HUDEP-2 (cell line): ENCODE data around the gene LMX1B.
A peak's percentile ranks its signal among the peaks of the same experiment; 100 is the strongest.

Source experiments
- DNase-seq, 76 experiments: peaks; one replicate each; lab custom pipeline; 2025; ENCODE audit not compliant: unreplicated experiment in 76 of 76; lab: John Stamatoyannopoulos, UW

LMX1B gene

DNA sequence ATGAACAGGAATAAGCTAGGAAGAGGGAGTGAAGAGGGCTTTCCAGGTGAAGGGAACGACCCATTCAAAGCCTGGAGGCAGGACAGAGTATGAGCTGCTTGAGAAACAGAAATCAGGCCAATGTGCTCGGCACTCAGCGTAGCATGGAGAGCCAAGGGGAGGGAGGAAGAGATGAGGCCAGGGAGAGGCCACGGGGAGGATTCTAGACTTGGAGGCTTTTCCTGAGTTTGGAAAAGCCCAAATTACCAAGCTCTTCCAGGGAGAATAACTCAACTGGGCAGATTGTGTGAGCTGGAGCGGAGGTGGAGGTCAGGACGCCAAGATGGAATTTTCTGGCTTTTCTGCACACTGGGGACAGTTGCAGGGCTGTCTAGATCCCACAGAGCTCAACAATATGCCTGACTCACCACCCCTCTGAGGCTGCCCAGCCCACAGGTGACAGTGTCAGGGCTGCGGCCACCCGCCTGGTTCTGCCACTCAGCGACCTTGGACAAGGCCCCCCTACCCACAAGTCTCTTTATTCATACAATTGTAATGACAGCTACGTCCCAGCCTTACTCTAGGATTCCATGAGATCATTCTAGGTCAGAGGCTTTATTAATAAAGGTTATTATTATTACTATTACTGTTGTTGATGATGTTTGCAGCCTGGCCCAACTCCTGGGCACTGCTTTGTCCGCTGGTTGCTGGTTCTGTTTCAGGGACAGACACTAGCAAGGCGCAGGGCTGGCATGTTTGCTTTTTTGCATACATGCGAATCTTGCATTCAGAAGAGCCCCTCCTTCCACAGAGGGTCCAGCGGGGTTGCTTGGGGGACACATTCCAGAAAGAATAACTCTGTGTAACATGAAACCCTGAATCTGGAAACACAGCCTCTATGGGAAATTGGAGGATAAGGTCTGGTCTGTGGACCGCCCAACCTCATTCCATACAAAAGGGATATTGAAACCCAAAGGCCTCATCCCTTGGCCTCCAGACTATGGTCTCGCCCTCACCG is 9.4 kb upstream of the LMX1B start:
- DNase-seq, result no peak

DNA sequence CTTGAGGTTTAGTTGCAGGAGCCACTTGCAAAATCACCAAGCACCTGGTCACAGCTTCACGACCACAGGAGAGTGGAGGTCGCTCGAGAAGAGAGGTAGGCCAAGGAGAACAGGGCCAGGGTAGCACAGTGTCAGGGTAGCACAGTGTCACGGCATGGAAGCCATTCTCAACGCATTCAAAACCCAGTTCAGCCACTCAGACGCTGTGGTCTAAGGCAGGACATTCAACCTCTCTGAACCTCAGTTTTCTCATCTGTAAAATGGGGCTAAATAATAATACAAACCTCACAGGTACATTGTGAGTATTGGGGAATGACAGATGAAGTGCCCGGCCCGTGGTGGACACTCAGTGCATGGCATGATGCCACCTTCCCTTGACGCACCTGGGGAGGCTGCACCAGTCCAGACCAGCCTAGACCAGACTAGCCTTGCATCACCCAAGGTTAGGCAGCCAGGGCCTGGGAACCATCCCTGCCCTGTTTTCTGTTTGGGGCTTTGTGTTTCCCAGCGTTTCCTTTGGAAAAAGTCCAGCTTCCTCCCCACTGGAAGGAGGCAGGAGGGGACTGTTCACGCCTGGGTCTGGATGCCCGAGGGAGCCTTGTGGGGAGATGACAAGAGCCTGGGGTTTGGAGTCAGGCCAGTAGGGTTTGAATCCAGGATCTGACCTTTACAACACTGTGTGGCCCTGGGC is 7.8 kb upstream of the LMX1B start:
- DNase-seq, result no peak

DNA sequence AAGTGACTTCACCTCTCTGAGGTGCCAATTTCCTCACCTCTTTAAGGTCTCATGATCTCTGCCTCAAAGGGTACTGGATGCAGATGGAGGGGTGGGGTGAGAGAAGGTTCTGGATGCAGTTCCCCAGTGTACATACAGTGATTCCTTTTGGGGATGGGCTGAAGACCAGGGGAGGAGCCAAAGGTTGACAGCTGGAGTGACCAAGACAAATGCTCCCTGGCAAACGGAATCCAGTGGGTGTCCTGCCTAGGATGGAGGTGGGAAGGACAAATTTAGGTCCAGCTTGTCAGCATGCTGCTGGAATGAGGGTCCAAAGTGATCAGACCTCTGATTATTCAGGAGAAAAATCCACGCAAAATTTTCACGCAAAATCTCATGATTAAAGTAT is 7.3 kb upstream of the LMX1B start:
- DNase-seq, result no peak

DNA sequence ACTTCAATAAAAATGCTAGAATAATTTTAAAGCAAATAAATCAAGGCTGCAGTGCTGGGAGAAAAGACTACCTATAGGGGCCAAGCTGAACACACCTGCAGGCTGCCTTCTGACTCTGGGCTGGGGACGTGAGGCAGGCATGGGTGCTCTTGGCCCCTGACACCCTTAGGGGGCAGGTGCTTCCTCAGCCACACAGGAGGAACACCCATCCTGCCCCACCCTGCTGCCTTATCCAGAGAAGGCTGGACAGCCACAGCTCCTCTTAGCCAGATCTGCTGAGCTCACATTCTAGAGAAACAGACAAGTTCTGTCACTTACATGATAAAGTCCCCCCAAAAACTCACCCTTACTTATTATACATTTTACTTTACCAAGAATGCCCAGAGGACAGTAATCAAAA is 6.6 kb upstream of the LMX1B start:
- DNase-seq, result no peak

DNA sequence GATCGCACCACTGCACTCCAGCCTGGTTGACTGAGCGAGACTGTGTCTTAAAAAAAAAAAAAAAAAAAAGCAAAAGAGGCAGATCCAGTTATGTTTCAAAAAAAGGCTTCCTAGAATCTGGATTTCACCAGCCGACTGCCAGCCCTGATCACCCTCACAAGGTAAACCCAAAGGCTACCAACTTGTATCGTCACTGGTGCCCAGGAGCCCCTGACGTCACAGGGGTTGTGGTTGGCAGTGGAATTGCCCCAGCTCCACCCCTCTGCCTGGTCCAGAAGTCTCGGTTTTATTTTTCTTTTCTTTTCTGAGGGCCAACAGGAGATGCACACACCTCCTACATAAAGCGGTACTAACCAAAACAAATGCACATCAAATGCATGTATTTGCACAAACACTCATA is 6.0 kb upstream of the LMX1B start:
- DNase-seq, result no peak

DNA sequence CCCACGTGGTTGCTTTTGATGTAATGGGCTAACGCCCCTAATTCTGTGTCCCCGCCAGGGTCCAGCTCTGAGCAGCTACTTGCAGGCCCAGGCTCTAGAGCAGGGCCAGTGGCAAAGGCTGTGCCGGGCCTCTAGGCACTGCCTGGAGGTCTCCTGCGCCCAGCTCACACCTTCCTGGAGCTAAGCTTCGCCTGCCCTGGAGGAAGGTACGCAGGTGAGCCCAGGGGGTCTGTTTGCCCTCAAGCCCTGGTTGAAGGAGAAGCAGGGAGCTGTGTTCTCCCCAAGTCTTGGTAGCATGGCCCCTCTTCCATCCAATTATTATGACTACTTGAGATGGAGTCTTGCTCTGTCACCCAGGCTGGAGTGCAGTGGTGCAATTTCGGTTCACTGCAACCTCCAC is 5.2 kb upstream of the LMX1B start:
- DNase-seq, result no peak

DNA sequence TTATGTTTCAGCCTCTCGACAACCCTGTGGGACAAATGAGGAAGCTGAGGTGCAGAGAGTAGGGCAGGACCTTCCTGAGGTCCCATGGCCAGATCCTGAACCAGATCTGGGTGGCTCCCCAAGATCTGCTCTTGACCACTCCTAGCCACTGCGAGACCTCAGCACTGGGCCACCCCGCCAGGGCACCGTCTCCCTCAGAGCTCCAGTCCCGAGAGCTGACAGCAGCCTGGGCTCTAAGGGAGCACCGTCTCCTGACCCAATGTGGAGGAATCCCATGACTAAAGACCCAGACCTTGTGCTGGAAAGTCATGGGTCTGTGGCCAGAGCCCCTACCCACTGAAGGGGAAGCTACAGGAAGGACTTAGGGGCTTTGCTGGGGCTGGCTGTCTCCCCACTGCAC is 4.5 kb upstream of the LMX1B start:
- DNase-seq, result no peak

DNA sequence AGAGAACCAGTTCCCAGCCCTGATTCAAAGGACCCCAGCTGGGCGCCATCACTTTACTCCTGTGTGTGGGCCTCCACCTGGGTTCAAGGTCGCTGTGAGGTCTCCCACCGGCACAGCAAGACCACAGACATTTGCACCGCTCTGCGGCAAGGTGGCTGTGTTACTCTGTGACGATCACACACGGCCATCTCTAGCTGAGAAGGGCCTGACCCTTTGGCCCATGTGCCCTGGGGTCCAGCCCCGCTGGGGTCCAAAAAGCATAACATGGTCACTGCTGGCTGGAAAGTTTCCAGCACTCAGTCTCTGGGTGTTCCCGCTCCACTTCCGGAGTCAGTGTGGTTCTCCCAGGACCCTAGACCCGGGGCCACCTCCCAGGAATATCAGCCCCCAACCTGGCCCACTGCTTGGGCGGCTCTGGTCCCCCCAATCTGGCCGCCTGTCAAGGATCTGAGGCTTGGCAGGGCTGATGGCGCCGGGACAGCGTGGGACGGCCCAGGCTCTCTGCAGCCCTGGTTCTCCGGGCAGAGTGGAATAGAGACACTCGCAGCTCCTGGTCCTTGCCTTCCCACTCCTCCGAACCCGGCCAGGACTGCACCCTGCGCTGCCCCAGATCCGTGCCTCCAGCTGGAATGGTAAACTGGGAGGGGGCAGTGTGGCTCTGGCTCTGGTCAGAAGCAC is 3.9 kb upstream of the LMX1B start:
- no peak for DNase-seq

DNA sequence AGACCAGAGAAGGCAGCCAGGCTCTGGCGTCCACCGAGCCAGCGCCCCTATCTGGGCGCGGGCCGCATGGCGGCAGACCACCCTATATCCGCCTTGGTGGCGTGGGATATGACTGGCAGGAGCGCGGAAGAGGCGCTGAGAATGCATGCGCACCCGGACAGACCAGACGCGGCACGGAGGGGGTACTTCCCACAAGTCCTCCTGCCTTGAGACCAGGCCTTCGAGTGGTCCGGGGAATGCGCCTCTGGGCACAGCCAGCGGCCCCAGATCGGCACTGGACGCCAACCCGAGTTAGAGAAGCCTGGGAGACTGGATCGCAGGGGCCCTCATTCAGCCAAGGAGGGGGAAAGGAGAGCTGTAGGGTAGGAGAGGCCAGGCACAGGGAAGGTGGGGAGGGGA is 2.5 kb upstream of the LMX1B start:
- DNase-seq, result no peak

DNA sequence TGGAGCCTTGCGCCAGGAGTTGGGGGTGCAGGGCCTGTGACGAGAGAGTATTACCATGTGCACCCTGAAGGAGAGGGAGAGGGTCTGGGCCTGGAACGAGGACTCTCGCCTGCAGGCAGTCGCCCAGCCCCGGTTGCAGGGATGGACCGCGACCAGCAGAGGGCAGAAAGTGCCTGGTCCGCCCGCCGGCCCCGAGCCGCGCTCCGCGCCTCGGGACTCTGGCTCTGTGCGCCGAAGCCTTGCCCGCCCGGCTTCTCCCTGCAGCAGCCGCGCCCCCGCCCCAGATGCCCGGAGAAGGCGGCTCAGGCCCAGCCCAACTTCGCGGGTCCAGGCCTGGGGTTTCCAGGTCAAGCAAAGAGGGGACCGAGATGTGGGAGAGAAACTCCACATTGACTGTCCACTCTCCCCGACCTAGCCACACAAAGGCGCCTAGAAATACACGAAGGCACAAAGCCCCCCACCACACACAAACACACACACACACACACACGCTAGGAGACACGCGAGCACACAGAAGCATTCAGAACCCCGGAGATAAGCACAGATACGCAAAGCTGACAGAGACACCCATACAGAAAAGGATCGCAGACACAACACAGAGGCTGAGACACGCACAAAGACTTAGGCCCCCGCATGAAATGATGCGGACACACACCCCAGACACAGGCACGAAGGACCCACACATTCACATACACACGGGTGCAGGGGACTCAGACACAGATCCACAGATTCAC is 2.0 kb upstream of the LMX1B start:
- peak in 57 of 76 experiments; percentile 3 to 73 (median 33) for DNase-seq

DNA sequence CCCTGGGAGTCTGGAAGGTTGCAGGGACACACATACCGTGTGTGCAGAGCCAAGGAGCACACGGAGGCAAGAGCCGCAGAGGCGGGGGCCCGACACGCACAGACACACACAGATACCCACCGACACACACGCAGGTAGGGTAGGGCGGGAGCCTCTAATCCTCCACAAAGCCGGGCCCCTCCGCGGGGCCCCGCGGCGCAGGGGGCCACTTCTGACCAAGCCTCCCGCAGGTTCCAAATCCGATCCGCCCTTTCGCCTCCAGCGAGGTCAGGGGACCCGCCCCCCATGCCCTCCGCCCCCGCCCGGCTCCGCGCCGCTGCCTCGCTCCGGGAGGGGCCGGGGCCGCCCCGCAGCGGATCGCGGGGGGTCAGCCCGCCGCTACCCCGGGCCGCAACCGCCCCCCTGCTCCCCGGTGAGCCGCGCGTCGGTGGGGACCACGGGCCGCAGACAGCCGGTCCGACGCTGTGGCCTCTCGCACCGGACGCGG is 1.4 kb upstream of the LMX1B start:
- DNase-seq, result no peak

DNA sequence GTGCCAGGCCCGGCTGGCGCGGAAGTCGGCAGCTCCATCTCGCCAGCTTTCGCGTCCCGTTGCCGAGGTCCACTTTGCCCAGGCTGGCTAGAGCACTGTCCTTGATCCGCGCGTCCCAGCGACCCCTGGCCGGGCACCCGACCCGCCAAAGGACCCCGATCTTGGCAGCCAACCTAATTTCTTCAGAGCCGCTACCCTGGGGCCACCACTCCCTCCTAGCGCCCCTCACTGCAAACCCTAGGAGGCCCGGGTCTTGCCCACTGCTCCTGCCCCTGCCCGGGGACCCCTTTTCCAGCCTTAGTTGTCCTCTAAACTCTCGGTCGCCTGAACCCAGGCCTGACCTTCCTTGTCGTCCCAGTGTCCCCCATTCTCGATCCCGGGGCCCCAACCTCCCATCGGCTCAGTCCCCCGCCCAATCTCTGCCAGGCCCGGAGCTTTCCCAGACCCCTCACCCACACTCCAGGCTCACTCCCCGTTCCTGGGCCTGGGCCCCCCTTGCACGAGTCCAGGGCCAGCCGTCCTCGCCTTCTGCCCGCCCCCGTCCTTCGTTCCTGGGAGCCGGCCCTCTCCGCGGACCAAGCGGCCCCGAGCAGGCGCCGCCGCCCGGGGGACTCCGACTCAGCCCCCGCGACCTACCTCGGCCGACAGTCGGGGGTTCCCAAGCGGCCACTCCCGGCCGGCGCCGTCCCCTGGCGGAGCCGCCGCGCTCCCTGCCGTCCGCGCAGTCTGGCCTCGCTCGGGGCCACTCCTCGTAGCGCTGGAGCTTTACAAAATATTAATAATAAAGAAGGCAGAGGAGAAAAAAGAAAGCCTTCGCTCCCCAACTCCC is 701 bp upstream of the LMX1B start:
- DNase-seq, result no peak

DNA sequence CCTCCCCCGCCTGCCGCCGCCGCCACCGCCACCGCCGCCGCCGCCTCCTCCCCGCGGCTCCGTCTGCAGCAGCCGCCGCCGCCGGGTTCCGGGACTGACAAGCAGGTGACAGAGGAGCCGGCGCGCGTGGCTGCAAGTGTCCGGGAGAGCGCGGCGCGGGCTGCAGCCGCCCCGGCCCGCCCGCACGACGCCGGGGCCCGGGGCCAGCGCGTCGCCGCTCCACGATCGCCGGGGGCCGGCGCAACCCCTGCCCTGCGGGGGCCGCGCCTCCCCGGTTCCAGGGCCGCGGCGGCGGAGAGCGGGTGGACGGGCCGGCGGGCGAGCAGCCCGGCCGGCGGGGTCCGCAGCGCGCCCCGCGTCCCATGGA is 343 bp downstream of the LMX1B start:
- peak in 1 of 76 experiments; percentile 10 for DNase-seq

DNA sequence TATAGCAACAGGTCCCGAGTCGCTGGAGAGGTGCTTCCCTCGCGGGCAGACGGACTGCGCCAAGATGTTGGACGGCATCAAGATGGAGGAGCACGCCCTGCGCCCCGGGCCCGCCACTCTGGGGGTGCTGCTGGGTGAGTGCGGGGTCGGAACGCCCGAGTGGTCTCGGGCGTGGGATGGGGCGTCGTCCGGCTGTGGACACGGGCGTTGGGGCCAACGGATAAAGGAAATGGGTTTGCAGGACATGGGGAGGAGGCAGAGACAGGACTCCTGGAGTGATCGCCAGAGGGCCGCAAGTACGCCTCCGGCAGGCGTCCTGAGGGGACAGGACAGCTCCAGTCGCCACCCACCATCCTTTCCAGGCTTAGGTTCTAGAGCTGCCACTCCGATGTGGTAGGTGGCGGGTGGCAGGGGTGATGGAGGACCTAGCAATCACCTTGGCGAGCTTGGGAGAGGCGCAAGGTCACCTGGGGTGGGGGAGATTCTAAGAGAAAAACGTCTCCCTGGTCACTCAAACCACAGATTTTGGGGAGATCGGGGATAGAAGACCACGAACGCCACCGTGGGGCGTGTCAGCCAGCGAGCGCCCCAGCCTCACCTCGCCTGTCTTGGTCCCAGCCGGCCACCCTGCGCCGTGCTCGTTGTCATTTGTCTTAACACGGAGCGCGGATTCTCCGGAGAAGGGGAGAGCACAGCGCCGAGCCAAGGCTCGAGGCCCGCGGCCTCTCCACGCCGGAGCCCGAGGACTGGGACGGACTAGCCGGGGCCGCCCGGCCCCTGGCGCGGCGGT is 922 bp downstream of the LMX1B start:
- DNase-seq, result no peak

DNA sequence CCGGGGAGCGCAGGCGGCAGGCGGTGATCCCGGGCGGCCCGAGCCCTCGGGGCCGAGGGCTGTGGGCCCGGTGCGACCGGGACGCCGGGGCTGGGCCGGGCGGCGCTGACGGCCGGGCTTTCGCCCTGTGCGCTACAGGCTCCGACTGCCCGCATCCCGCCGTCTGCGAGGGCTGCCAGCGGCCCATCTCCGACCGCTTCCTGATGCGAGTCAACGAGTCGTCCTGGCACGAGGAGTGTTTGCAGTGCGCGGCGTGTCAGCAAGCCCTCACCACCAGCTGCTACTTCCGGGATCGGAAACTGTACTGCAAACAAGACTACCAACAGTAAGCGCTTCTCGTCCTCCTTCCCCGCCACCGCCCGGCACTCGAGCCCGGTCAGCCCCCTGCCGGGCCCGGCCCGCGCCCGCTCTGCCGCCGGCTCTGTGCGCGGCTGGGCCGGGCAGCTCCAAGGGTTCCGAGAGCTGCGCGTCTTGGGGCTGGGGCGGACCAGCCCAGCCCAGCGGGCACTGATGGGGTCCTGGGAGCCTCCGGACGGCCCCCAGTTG is 1.6 kb downstream of the LMX1B start:
- no peak for DNase-seq

DNA sequence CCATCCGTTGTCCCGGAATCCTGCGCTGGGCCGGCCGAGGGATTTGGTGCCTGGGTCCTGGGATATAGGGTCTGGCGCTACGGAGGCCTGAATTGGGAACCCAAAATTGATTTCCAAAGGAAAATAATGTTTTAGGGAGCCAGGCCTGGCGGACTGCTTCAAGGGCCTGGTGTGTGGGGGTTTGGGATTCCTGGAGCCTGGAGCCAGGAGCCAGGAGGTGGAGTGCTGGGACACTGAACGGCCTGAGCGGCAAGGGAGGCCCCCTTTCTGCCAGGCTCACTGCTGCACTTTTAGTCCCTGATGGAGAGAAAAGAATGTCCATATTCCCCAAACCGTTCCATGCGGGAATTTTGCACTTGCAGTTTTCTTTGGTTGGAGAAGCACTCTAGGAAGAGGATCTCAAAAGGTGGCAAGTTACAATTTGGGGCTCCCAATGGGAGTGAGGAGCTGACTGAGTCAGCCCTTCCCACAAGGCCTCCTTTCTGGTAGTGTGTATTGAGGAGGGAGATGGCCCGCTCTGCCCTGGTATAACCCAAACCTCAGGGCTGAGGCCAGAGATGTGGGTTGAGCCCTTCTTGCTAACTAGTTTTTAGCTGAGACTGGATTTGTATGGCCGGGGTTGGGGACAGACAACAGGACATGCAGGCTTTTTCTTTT is 2.2 kb downstream of the LMX1B start:
- DNase-seq, result no peak

DNA sequence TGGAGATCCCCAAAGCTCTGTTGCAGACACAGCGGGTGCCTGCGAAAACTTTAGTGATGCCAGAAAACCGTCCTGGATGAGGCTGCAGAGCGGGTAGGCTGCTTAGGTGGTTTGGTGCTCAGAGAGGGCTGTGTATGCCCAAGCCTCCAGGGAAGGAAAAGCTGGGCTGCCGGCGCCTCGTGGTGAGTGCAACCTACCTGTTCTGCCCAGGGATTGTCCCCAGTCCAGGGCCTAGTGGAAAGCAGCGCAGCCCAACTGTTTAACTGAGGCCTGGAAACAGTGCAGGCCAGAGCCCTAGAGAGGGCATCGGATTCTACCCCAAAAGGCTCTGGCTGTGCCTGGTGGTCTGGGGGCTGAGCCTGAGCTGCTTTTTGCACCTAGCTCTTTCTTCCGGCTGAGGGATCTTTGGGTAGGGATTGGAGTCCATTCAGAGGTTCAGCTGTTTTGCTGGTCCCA is 2.8 kb downstream of the LMX1B start:
- no peak for DNase-seq
